AG04449 (cell line): ENCODE measurements around the gene SGMS1.
"Not testable (repeated sequence)": the region's sequence is repeated elsewhere in the genome, so short reads cannot be mapped to it uniquely, and the experiment has no call there.

Source experiments
- CTCF ChIA-PET: fragments of 350-600 bp; formaldehyde crosslinking; extraction: SDS; loops from one replicate; lab custom pipeline; 2021; ENCODE audit warnings: antibody characterized with exemption; lab: Yijun Ruan, JAX
- POLR2A ChIA-PET: fragments of 400-600, 350-600 bp; formaldehyde crosslinking; extraction: SDS; loops from one replicate; lab custom pipeline; 2020; ENCODE audit warnings: antibody characterized with exemption, inconsistent platforms; lab: Yijun Ruan, JAX
- DNase-seq: peaks from one replicate; pipeline ENCODE4 v3.0.0-alpha.2; 2010; ENCODE audit warnings: low read depth, low spot score
- H3K4me3 ChIP-seq: 2 replicates; pipeline ENCODE4 v1.5.1; 2011; ENCODE audit warnings: low read depth, mild to moderate bottlenecking, control low read depth, low read length
- CTCF ChIP-seq: IDR thresholded peaks from one replicate; pipeline ENCODE4 v1.5.1; 2011; ENCODE audit warnings: mild to moderate bottlenecking, moderate library complexity, low read length, control low read depth, inconsistent platforms; ENCODE audit not compliant: insufficient read depth; ENCODE audit errors: missing control alignments

SGMS1 gene

GRCh38 chr10:50648089-50648934 lies 24.6 kb upstream of the SGMS1 start:
- H3K4me3 ChIP-seq: no peak overlapping the region
- TF ChIP-seq CTCF: no peak
- POLR2A ChIA-PET: no interaction called here
- CTCF ChIA-PET: interaction anchor here (1.0 kb wide), 1 partner anchor 280 kb away, joined by 3 read pairs; no protein-coding TSS in a partner anchor
- DNase-seq: no peak

GRCh38 chr10:50647350-50647749 lies 23.6 kb upstream of the SGMS1 start:
- DNase-seq, POLR2A ChIA-PET, CTCF ChIA-PET, H3K4me3 ChIP-seq: not testable (repeated sequence)

GRCh38 chr10:50645236-50645635 lies 21.5 kb upstream of the SGMS1 start:
- no peak for DNase-seq
- no peak overlapping the region for H3K4me3 ChIP-seq
- POLR2A ChIA-PET: no interaction called here
- CTCF ChIA-PET: interaction anchor here (0.8 to 2.1 kb wide), 2 partner anchors 8 to 1052 kb away, joined by 3 to 10 read pairs; no protein-coding TSS in a partner anchor
- no peak for TF ChIP-seq CTCF

- no peak for DNase-seq
- no peak for TF ChIP-seq CTCF
- H3K4me3 ChIP-seq: no peak overlapping the region
- CTCF ChIA-PET: interaction anchor here (1.0 kb wide), 1 partner anchor 19 kb away, joined by 3 read pairs; no protein-coding TSS in a partner anchor
- POLR2A ChIA-PET: no interaction called here
Observed at GRCh38 chr10:50641626-50642025, 17.9 kb upstream of the SGMS1 start.

- no peak for TF ChIP-seq CTCF
- POLR2A ChIA-PET: no interaction called here
- no peak for DNase-seq
- H3K4me3 ChIP-seq: no peak overlapping the region
- CTCF ChIA-PET: no interaction called here
Observed at GRCh38 chr10:50640238-50640637, 16.5 kb upstream of the SGMS1 start.

- ChIA-PET CTCF (interaction anchor here (1.1 to 1.4 kb wide), 2 partner anchors 15 kb away, joined by 4 read pairs; no protein-coding TSS in a partner anchor), POLR2A (interaction anchor here (0.8 kb wide), 1 partner anchor 12 kb away, joined by 3 read pairs; no protein-coding TSS in a partner anchor)
- no peak overlapping the region for H3K4me3 ChIP-seq
- DNase-seq: no peak
- TF ChIP-seq CTCF: no peak
Observed at GRCh38 chr10:50636618-50637579, 13.1 kb upstream of the SGMS1 start.
